Myocyte (in vitro differentiated cells): ENCODE data around the gene GDF9. TPM values are rescaled to one million over a fixed set of nuclear protein-coding genes. Genes with fewer than 3 reads are reported as not detected.
"Not testable (repeated sequence)": the region's sequence is repeated elsewhere in the genome, so short reads cannot be mapped to it uniquely, and the experiment has no call there.

ENCODE experiments used
- DNase-seq: peaks from one replicate; pipeline ENCODE4 v3.0.0-alpha.2; 2012; ENCODE audit warnings: low read depth
- total RNA-seq: library from RNA; depleted of rRNA; stranded (reverse); fragments of >200 nt; gene quantifications from 2 replicates; pipeline ENCODE4 v1.2.3, GENCODE V29; 2014

The GDF9 gene
- total RNA-seq, 1 donor from 2014 or later = 0.27 TPM

DNA sequence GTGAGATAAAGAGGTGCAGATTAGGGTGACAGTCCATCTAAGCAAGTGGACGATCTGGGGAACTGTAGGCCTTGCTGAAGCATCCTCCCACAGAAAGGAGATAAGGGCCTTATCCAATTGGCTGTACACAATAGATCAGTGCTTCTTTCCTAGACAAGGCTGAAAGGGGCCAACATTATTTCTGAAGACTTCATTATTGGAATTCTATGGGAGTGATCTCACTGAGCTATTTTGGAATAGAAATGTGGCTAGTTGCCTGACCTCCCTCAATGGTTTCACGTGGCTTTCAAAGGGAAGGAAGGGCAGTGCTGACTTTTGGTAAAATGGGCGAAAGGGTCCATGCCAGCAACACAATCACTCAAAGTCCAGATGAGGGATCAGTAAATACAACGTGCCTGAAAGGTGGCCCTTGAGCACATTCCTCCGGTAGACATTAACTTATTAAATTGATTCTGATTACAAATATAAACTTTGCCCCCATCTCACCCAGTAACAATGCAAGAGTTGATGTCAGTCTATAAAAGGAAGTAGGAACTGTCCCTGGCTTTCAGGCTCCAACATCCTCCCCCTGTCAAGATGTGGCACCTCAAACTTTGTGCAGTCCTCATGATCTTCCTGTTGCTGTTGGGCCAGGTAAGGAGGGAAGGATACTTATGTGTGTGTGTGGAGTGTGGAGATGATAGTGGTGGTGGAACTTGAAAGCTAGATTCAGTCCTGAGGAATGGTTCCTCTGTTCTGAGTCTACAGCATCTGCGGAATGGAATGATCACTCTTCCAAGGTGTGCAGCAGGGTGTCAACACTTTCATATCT is 7.1 kb upstream of the GDF9 start, which contains the start of gene LEAP2:
Gene LEAP2, plus strand, starts transcription at position 550 of the 811 bp plus-strand sequence. Its CDS starts 27 bp downstream, at position 577.
- peak; percentile 63 for DNase-seq

- no peak for DNase-seq
These were observed 6.5 kb upstream of the GDF9 start for GRCh38 chr5:132872788-132873118.

DNA sequence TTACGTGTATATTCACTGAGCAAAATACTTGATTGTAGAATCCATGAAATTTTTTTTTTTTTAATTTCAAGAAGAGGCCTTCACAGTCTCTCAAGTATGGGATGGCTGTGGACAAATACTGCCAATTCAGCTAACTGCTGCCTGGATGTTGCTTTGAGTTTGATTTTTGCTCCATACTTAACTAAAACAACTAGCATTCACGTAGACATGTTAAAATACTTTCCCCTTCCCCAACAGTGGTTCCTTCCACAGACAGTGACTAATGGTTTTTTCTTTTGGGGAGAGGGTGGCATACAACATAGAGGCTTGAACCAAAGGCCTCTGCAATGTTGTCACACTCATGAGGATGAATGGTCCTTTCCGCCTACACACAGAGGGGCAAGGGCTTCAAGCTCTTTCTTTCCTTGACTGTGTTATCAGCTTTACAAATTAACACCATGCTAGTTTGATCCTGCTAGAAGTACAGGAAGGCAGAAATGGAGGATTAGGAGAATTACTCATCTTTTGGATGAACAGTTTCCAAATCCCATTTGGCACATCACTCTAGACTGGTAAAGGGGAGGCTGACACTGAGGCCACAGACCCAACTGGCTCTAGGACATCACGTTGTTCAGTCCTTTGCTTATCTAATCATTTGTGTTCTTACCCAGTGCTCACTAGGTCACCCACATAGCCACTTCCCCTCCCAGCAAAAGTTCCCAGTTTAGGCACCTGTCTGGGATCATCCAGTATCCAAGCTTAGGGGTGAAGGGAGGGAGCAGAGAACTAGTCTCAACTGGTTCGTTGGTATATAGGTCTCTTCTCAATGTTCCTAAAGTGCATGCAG is 5.4 kb upstream of the GDF9 start:
- no peak for DNase-seq

DNA sequence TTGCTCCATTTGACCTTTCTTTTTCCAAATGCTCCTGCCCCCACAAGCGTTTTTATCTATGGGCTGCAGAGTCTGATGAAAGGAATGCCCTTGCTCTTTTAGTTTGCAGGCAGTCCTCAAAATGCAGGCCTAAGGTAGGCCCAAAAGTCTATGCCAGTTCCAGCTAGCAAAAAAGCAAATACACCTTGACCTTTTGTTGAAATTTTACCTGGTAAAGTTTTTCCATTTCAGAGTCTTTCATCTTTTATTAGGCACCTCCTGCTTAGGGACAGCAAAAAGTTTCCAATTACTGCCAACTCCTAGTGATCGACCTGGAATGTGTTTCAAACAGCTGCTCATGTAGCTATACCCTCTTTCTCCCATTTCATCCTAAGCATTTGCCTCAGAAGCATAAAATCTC is 4.5 kb upstream of the GDF9 start:
- no peak for DNase-seq

DNA sequence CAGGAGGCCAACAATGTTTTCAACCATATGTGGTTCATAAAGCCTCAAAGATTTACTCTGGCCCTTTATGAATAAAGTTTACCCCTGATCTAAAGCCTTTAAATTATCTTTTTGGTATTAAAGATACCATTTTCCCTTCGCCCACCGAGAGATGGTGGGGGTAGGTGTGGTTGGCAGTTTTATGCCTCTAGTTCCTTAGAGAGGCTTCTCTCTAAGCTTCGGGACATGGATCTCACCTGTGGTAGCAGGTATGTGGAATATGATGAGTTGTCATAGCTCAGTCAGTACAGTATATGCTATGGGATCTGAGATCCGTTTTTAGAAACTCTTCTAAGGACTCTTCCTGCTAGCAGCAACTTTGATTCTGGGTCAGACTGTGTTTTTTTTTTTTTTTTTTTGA is 2.5 kb upstream of the GDF9 start:
- no peak for DNase-seq

- no peak for DNase-seq
These were observed 780 bp upstream of the GDF9 start for GRCh38 chr5:132867046-132867451.

GRCh38 chr5:132865668-132866341 is 464 bp downstream of the GDF9 start:
- no peak for DNase-seq

- DNase-seq = no peak
These were observed 5.5 kb downstream of the GDF9 start for GRCh38 chr5:132860742-132861141.

GRCh38 chr5:132859889-132860437 is 6.3 kb downstream of the GDF9 start:
- DNase-seq = no peak

- DNase-seq = no peak
These were observed 10.3 kb downstream of the GDF9 start for GRCh38 chr5:132856011-132856410.

DNA sequence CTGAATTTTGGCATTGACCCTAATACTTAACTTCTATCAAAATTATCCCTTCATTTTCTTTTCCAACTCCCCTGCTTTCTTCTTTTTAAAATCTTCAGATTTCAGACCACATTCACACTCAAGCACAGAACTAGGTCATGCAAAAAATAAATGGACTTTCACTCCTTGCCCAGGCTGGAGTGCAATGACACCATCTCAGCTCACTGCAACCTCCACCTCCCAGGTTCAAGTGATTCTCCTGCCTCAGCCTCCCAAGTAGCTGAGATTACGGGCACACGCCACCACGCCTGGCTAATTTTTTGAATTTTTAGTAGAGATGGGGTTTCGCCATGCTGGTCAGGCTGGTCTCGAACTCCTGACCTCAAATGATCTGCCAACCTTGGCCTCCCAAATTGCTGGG is 11.3 kb downstream of the GDF9 start:
- not testable (repeated sequence) for DNase-seq

GRCh38 chr5:132854301-132854700 is 12.0 kb downstream of the GDF9 start:
- no peak for DNase-seq

DNA sequence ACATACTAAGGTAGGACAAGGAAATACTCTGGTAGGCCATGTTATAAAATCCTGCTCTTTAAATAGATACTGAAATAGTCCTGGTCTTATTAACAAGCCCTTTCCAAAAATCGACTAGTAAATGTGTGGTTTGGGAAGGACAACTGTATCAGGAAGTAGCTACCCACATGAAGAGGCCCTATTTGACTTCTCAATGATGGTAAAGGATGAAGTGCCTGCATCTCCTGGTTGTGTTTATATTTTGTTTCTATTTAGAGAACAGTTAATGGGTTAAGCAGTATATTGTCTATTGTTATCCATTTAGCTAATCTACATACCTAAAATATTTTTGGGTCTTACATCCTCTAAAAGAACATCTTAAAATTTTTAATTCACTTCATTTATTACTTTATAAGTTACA is 12.5 kb downstream of the GDF9 start:
- no peak for DNase-seq

- DNase-seq = no peak
These were observed 12.9 kb downstream of the GDF9 start for GRCh38 chr5:132853323-132853722.

DNA sequence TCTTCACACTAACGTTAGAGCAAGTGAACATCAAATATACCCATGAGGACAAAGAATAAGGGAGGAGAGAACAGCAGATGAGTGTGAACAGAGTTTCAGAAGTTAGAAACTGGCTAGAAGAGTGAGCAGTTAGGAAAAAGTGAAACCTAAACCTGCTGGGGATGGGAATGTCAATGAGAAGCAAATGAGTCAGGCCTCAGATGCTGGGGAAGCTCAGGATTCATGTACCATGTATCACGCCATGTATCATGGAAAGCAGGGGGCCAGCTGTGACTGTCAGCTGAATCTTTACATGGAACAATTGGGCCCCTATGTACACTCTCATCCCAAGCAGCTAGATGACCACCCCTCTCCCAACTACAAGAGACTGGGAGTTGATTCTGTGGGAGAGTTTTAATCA is 16.2 kb downstream of the GDF9 start:
- peak; percentile 56 for DNase-seq

DNA sequence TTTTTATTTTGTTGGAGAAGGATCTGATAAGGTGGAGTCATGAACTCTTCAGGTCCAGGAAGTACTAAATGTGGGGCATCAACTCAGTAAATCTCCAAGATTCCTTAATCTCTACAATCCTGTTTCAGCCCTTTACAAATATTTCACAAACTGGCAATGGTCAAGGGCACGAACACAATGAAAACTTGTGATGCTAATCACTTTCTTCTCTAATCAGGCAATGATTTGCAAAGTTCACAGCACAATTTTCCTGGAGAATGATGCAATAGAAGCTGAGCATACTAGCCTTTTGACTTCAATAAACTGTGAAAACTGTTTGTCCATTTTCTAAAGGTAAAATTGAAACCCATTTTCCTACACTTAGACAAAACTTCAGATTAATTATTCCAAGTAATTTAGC is 16.9 kb downstream of the GDF9 start:
- no peak for DNase-seq

DNA sequence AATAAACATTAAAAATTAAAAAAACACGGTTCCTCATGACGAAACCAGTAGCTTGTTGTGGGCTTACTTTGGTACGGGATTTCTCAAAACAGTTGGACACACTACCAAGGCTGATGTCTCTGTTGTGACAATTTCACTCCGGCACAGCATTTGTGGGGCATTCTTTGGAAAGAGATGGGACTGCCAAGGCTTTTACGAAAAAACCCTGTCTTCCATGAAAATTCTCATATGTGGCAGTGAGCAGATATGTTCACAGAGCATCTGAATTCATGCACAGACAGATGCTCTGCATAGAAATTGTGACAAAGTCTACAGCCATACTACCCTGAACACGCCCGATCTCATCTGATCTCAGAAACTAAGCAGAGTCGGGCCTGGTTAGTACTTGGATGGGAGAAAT is 18.0 kb downstream of the GDF9 start:
- DNase-seq = no peak

GRCh38 chr5:132841305-132841704 is 25.0 kb downstream of the GDF9 start:
- peak; percentile 26 for DNase-seq

DNA sequence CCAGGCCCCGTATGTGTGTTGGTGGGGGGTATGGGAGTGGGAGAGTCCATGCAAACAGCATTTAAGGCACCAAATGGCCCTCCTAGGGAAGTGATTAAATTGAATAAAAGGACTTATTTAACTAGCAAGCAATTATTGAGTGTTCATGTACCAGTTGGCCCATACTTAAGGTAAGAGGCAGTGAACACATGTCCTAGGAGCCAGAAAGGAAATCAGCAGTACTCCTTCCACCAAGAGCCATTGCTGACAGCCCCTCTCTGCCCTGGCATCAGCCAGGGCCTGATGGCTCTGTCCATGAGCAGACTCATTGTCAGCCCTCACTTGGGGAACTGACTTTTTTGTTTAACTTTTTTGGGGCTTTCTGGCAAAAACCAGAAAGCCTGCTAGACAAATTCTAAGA is 25.4 kb downstream of the GDF9 start:
- no peak for DNase-seq

GRCh38 chr5:132840313-132840712 is 26.0 kb downstream of the GDF9 start:
- no peak for DNase-seq

DNA sequence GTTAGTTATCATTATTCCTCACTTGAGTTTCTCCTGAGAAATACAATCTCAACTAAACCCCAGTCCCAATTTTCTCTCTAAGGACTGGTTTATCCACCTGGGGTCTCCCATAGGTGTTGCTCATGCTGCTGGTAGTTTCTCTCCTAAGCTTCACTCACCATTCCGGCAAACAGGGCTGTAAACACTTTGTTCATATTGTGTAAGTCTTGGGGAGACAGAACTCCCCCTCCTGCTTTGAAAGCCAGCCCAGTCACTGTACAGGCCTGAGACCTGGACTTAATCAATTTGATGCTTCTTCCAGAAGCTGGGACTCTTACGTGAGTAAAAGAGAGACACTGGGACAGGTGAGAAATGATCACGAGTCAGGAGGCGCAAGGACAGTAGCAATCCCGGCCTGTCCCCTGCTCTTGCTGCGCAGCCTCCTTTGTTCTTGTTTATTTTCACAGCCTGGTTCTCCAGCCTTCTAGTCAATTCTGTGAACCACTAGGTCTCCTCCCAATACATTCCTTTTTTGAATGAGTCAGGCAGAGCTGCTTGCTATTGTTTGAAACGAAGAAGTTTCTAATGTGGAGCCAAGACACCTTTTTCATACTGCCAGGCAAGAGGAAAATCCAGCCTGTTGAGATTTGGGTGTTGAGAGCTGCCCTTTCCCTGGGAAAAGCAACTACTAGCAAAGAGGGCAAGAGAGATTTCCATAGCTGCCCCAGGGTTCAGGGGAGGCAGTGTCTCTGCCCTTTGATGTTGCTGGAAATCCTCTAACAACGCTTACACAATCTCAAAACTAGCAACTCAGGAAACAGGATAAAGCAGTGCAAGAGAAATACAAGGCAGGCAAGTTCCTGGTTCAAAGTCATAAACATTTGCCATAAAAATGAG is 26.6 kb downstream of the GDF9 start:
- DNase-seq = no peak
